ENCODE measurements around the gene FCHSD2.

The FCHSD2 gene

GRCh38 chr11:73142128-73142377 is at the start of gene FCHSD2:
FCHSD2 (minus strand) TSS chr11:73142318; CDS start chr11:73141877, 441 bp downstream.
- DNase-seq, result no peak

- no peak for DNase-seq
Measured at GRCh38 chr11:73191151-73191550, 49.0 kb upstream of the FCHSD2 start.

GRCh38 chr11:73190557-73190885 is 48.4 kb upstream of the FCHSD2 start:
- DNase-seq, result no peak

GRCh38 chr11:73189723-73190556 is 47.8 kb upstream of the FCHSD2 start:
- no peak for DNase-seq

DNA sequence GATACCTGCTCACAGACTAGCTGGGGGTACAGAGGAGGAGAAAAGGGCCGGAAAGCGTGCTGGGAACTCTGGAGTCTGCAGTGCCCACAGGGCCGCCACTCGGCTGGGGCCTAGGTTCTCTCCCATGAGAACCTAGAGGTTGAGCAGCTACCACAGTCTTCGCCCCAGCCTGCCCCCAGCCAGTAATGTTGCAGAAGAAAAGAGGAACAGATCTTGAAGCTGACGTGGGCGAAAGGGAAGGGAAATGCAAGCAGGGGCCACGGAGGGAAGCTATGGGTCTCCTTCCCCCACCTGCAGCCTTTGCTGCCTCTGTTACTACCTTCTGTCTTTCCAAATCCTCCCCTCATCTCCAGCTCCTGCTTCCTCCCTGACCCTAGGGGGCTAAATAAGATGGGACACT is 47.2 kb upstream of the FCHSD2 start:
- DNase-seq, result no peak

DNA sequence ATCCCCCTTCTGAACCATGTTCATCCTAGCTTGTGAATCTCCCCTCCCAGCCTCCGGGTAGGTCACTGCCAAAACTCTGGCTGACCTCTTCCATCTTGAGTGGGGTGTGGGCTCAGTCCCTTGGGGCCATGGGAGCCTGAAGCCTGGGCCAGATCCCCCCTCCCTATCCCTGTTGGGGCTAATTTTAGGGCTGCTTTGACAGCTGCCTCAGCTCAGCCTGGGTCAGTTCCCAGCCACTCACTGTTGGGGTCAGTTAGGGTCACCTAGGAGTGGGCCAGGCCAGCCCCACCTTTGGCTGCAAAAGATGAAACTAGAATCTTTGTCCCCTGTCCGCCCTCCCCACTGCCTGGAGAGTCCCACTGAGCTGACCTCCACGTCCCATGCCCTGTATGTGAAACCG is 46.2 kb upstream of the FCHSD2 start:
- no peak for DNase-seq

GRCh38 chr11:73187854-73188253 is 45.7 kb upstream of the FCHSD2 start:
- DNase-seq, result no peak

DNA sequence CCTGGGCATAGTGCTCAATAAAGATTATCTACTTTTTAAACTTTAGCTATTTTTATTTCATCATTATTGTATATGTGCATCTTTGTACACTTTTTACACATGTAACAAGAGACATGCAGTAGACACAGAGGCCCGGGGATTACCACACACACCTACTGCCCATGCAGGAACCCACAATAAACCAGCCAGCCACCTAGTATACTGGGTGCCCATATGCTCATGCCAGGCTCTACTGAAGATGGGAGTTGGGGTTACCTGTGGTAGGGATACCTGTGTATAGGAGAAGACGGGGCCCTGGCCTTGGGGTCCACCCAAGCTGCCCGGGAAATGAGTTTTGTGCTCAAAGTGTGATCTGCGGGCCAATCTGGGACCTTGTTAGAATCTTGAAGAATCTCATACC is 44.8 kb upstream of the FCHSD2 start:
- DNase-seq, result no peak

- DNase-seq, result no peak
Measured at GRCh38 chr11:73186294-73186850, 44.3 kb upstream of the FCHSD2 start.

GRCh38 chr11:73185680-73186293 is 43.7 kb upstream of the FCHSD2 start:
- DNase-seq, result no peak

- no peak for DNase-seq
Measured at GRCh38 chr11:73184953-73185671, 43.0 kb upstream of the FCHSD2 start.

- no peak for DNase-seq
Measured at GRCh38 chr11:73182824-73183321, 40.8 kb upstream of the FCHSD2 start.

DNA sequence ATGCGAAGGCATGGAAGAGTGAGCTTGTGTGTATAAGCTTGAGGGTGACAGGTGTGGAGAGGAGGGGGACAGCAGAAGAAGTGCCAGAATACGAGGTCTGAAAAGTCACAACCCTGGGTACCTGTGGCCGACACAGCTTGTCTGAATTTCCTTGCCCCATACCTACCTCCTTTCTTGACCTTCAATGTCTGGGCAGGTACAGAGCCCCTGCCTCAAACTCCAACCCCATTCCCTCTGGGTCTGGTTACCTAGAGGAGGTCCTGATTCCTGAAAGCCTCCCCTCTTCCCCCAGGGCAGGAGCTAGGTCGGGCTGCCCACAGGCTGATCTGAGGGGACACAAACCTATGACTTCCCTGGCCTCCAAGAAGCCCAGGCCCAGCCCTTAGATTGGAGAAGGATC is 36.6 kb upstream of the FCHSD2 start:
- no peak for DNase-seq

DNA sequence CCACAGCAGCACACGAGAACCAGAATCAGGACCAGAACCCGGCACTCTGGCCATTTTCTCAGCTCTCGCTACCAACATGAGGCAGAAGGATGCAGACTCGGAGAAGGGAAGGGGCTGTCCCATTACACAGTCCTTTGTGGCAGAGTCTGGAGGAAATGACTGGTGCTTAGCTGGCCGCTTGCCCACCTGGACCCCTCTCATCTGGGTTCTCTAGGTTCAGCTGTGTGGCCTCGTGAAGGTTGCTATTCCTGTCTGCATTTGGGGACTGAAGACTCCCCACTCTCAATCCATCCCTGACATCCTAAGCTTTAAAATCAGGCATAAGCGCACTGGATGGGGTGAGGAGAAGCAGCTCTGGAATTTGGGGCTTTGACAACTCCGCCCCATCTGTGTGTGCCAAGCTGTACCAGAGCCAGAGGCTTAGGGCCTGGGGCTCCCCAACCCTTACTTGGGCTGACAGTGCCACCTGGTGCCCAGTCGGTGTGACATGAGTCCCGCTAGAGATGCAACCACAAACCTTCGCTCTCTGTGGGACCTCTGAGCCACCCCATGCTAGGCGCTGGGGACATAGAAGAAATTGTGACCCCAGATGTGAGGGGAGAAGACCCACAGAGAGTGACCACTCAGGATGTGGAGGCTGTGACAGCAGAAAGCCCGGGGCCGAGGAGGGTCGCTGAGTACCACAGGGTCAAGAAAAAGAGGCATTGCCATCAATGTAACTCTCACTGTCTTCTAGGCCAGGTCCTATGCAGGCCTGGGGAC is 35.8 kb upstream of the FCHSD2 start:
- DNase-seq, result no peak

DNA sequence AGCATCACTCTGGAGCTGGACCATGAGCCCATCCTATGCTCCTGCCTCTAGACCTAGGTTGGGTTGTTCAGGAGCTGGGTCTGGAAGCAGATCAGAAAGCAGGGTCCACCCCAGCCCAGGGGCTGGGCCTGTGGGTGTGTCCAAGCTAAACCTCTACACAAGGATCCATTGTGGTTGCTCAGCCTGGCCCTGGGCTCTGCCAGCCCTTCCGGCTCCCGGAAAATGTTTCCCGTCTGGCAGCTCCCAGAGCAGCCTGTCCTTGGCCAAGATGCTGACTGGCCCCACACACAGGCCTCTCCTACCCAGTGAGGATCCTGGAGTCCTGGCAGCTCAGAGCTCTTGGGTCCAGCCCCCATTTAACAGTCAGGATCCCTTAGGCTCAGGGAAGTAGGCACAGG is 35.3 kb upstream of the FCHSD2 start:
- DNase-seq, result no peak

GRCh38 chr11:73176874-73177155 is 34.7 kb upstream of the FCHSD2 start:
- no peak for DNase-seq

GRCh38 chr11:73176145-73176873 is 34.2 kb upstream of the FCHSD2 start:
- no peak for DNase-seq

- no peak for DNase-seq
Measured at GRCh38 chr11:73175551-73176144, 33.5 kb upstream of the FCHSD2 start.

DNA sequence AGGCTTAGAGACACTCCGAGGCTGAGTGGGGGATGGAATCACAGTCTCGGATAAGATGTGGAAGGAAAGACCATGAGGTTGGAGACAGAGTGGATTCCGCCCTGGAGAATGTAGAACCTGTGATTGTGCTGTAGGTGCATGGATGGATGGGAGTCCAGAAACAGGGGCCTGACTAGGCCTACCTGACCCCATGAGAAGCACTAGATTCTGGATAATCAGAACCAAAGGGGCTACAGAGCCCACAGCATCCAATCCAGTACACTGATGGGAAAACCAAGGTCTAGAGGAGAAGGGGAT is 32.3 kb upstream of the FCHSD2 start:
- no peak for DNase-seq

DNA sequence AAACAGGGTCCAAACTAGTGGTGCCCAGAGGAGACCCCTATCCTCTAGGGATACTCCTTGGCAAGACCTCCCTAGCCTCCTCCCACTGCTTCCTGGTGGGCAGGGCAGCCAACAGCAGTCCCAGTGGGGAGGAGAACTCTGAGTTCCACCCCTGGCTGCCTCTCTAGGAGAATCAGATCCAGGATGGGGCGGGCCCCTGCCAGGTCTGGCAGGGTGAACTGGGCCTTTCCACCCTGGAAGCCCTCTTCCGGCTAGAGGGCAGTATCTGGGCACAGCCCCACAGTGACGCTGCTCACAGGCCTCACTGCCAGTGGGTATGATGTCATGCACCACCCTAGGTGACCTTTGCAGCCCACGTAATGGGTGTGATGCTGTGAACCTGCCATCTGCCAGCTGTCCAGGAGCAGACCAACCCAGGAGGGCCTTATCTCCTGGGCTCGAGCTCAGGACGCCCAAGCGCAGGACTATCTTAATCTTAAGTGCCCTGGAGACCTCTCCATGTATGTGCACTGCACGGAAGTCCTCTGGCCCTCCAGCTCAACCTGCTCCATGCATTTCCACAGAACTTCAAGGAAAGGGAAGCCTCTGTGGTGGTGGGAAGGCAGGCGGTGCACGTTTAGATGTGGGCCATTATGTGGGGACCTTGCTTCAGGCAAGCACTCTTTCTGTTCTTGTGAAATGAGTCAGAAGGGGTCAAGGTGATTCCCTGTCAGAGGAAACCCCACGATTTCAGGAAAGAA is 31.8 kb upstream of the FCHSD2 start:
- no peak for DNase-seq

GRCh38 chr11:73172992-73173656 is 31.0 kb upstream of the FCHSD2 start:
- DNase-seq, result no peak
